Skeletal muscle satellite cell (primary cell): ENCODE measurements around the gene NGFR.

Experiments
- H3K27me3 ChIP-seq: 2 replicates; pipeline ENCODE4 v1.7.0; 2013; ENCODE audit warnings: low read length; ENCODE audit not compliant: control insufficient read depth, insufficient read depth
- H3K36me3 ChIP-seq: 2 replicates; pipeline ENCODE4 v1.7.0; 2013; ENCODE audit warnings: mild to moderate bottlenecking, control low read depth, low read length; ENCODE audit not compliant: insufficient read depth
- H3K4me1 ChIP-seq: 2 replicates; pipeline ENCODE4 v1.7.0; 2013; ENCODE audit warnings: low read length; ENCODE audit not compliant: control insufficient read depth, insufficient read depth
- H3K4me2 ChIP-seq: 2 replicates; pipeline ENCODE4 v1.7.0; 2013; ENCODE audit warnings: mild to moderate bottlenecking, low read length
- H3K4me3 ChIP-seq: 2 replicates; pipeline ENCODE4 v1.7.0; 2013; ENCODE audit warnings: low read length
- H3K9ac ChIP-seq: 2 replicates; pipeline ENCODE4 v1.7.0; 2013; ENCODE audit warnings: mild to moderate bottlenecking, low read depth, low read length, moderate library complexity
- H3K9me3 ChIP-seq: replicated peaks from 2 replicates; pipeline ENCODE4 v1.7.0; 2013; ENCODE audit warnings: mild to moderate bottlenecking, control low read depth, low read length

NGFR gene

DNA sequence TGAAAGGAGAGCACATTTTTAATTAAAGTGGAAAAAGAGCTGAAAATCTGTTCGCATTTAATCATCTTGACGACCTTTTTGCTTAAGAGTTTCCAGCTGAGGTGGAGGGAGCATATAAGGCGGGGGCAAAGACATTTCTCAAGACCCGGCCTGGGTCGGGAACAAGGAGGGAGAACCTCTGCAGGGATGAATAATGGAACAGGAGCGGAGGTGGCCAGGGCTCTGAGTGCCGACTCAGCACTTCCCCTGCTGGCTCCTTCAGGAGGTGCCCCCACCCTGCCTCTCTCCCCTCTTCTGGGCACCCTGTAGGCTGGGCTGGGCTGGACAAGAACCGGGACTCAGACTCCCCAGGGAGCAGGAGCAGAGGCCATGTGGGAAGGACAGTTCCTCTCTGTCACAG is 7.9 kb upstream of the NGFR start:
- Histone ChIP-seq H3K4me2 (no peak overlapping the region), H3K4me3 (no peak overlapping the region), H3K9me3 (no peaks in the 10 kb centered on the region), H3K27me3 (peaks cover 65% of the 10 kb centered on the region), H3K4me1 (no peaks in the 10 kb centered on the region), H3K36me3 (no peaks in the 10 kb centered on the region), H3K9ac (no peak overlapping the region)

DNA sequence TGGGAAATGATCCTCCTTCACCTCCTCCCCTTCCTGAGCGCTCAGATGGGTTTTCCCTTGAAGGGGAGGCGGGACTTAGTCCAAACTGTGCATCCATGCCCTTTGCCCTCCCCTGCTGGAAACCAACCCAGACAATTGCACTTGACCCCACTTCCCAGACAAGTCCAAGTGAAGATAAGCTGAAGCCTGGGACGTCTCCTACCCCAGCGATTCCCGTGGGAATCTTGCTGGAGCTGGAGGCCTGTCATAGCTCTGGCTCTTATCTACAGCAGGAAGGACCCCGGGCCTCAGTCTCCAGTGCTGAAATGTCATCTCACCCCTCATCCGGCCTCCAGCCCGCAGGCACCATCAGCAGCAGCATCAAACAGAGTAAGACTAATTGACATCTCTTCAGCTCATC is 6.5 kb upstream of the NGFR start:
- Histone ChIP-seq H3K36me3 (no peaks in the 10 kb centered on the region), H3K4me2 (no peak overlapping the region), H3K4me1 (no peaks in the 10 kb centered on the region), H3K27me3 (peaks cover 58% of the 10 kb centered on the region), H3K9ac (no peak overlapping the region), H3K4me3 (no peak overlapping the region), H3K9me3 (no peaks in the 10 kb centered on the region)

DNA sequence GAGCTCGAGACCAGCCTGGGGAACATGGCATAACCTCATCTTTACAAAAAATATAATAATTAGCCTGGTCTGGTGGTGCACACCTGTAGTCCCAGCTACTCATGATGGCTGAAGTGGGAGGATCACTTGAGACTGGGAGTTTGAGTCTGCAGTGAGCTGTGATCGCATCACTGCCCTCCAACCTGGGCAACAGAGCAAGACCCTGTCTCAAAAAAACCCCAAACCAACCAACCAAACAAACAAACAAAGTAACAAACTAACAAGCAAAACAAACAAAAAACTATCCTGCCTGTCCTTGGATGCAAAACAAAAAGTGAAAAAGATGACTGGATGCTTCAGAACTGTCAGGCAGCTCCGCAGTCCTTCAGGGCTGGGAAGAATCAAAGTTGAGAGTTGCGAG is 5.7 kb upstream of the NGFR start:
- H3K27me3 ChIP-seq: peaks cover 55% of the 10 kb centered on the region
- no peak overlapping the region for H3K4me2 ChIP-seq
- H3K4me3 ChIP-seq: no peak overlapping the region
- H3K9me3 ChIP-seq: no peaks in the 10 kb centered on the region
- H3K36me3 ChIP-seq: no peaks in the 10 kb centered on the region
- H3K4me1 ChIP-seq: no peaks in the 10 kb centered on the region
- H3K9ac ChIP-seq: no peak overlapping the region

- no peaks in the 10 kb centered on the region for H3K9me3 ChIP-seq
- no peaks in the 10 kb centered on the region for H3K36me3 ChIP-seq
- peaks cover 1% of the 10 kb centered on the region for H3K4me1 ChIP-seq
- no peak overlapping the region for H3K4me2 ChIP-seq
- H3K27me3 ChIP-seq: peaks cover 52% of the 10 kb centered on the region
- no peak overlapping the region for H3K9ac ChIP-seq
- H3K4me3 ChIP-seq: no peak overlapping the region
Observed at GRCh38 chr17:49490276-49490675, 4.8 kb upstream of the NGFR start.

DNA sequence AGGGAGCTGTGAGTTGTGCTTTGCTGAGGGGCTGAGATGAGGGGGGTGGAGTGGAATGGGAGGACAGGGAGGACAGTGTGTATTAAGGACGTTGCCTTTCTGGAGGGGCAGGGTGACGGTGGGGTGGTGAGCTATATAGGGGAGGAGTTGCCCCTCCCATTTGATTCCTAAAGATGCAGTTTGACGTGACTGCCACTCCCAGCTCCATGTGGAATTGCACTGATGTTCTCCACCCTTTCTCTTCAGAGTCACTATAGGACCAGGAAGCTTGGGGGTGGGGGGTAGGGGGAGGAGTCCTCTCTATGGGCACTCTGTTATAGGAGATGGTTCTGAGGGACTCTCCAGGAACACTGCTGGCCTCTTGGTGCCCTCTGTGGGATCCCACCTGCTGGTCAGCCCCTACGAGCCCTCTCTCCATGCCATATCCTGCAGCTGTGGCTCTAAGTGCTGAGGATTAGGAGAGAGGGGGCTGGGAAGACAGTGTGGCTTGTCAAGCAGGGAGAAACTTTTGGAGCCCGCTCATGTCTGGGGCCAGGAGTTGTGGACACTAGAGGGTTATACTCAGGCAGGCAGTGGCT is 3.8 kb upstream of the NGFR start:
- Histone ChIP-seq H3K9ac (no peak overlapping the region), H3K9me3 (no peaks in the 10 kb centered on the region), H3K4me3 (no peak overlapping the region), H3K36me3 (no peaks in the 10 kb centered on the region), H3K27me3 (peaks cover 52% of the 10 kb centered on the region), H3K4me1 (peaks cover 7% of the 10 kb centered on the region), H3K4me2 (no peak overlapping the region)

- H3K4me3 ChIP-seq: peak overlapping the region; percentile 49
- peak overlapping the region; percentile 68 for H3K4me2 ChIP-seq
Observed at GRCh38 chr17:49494399-49494985, 601 bp upstream of the NGFR start.

GRCh38 chr17:49495842-49496182 is 719 bp downstream of the NGFR start:
- Histone ChIP-seq H3K4me3 (peak overlapping the region; percentile 67), H3K4me1 (peaks cover 23% of the 10 kb centered on the region), H3K4me2 (peak overlapping the region; percentile 88), H3K9me3 (no peaks in the 10 kb centered on the region), H3K27me3 (peaks cover 70% of the 10 kb centered on the region), H3K9ac (no peak overlapping the region), H3K36me3 (no peaks in the 10 kb centered on the region)

More at GRCh38 chr17:49494399-49494985, 601 bp upstream of the NGFR start:
- Histone ChIP-seq H3K4me1 (peaks cover 23% of the 10 kb centered on the region), H3K9me3 (no peaks in the 10 kb centered on the region), H3K36me3 (no peaks in the 10 kb centered on the region), H3K27me3 (peaks cover 74% of the 10 kb centered on the region), H3K9ac (no peak overlapping the region)

DNA sequence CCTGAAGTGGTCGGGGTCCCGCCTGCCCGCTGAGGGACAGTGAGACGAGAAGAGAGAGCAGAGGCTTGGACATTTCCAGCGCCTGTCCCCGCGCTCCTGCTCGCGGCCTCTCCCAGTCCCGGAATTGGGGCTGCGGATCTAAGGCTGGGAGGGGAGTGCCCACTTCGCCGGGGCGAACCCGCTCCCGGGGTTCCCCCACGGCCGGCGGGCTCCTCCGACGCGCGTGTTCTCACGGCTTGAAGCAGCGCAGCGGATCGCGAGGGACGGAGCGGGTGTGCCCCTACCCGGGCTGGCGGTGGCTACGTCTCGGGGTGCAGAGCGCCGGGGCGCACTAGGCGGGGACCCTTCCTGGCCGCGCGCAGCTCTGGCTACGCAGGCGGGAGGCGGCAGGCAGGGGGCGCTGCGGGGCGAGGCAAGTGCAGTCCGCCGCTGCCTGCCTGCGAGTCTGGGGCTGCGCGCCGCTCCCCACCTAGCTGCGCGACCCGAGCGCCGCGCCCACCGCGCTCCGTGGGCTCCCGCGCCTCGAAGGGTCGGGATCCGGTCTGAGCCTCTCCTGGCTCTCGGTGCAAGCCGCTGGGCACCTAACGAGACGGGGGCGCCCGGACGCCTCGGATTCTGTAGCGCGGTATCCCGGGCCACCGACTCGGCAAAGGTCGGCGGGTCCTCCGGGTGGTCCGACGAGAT is 1.2 kb downstream of the NGFR start:
- peaks cover 23% of the 10 kb centered on the region for H3K4me1 ChIP-seq
- peak overlapping the region; percentile 67 for H3K4me3 ChIP-seq
- H3K9ac ChIP-seq: no peak overlapping the region
- H3K9me3 ChIP-seq: no peaks in the 10 kb centered on the region
- H3K4me2 ChIP-seq: peak overlapping the region; percentile 88
- H3K27me3 ChIP-seq: peaks cover 70% of the 10 kb centered on the region
- no peaks in the 10 kb centered on the region for H3K36me3 ChIP-seq

DNA sequence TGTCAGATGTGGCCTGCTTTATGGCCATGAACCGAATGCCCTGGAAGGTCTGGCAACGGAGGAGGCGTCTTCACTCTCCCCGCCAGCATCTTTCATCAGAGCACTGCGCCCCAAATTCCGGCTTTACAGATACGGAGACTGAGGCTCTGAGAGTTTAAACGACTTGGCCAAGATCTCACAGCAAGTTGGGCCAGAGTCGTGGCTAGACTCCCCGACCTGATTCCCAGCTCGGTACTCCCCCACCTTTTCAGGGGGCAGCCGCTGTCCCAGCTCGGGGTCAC is 1.7 kb downstream of the NGFR start:
- H3K27me3 ChIP-seq: peaks cover 71% of the 10 kb centered on the region
- H3K4me2 ChIP-seq: peak overlapping the region; percentile 88
- peaks cover 23% of the 10 kb centered on the region for H3K4me1 ChIP-seq
- no peak overlapping the region for H3K9ac ChIP-seq
- no peaks in the 10 kb centered on the region for H3K9me3 ChIP-seq
- H3K36me3 ChIP-seq: no peaks in the 10 kb centered on the region
- H3K4me3 ChIP-seq: peak overlapping the region; percentile 67

DNA sequence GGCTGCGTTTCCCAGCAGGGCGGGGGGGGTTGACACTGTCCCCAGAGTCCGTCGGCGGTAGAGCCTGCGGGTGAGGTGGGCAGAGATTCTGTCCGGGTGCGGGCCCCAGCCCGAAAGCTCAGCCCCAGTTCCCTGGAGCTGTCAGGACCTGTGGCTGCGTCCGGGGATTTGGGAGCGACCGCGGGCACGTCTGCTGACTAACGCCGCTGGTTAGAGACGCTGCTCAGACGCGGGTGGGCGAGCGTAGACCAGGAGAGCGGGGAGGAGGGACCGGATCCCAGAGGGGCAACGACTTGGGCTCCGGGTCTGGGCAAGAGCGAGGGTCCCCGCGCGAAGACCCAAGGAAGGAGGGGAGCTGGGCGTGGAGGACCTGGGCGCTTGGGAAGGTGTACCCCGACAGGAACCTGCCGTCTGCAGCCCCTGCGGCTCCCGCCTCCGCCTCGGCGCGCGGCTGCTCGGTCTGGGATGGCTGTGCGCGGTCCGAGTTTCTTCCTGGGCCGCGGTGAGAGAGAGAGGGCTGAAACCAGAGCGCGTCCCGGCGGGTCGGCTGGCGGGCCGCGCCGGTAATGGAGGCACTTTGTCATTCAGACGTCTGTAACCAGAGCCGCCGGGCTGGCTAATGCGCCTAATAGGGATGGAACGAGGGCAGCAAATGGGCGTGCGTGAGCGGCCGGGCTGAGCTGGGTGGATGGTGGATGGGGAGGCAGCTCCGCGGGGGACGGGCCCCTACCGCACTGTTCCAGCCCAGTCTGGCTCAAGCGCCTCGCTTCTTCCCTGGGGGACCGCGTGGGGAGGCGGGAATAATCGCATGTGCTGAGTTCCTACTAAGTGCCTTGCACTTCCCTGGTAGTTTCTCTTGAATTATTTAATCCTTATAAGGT is 2.3 kb downstream of the NGFR start:
- no peaks in the 10 kb centered on the region for H3K9me3 ChIP-seq
- H3K27me3 ChIP-seq: peaks cover 75% of the 10 kb centered on the region
- H3K4me3 ChIP-seq: peak overlapping the region; percentile 67
- no peak overlapping the region for H3K9ac ChIP-seq
- no peaks in the 10 kb centered on the region for H3K36me3 ChIP-seq
- peaks cover 23% of the 10 kb centered on the region for H3K4me1 ChIP-seq
- peak overlapping the region; percentile 88 for H3K4me2 ChIP-seq

- H3K9ac ChIP-seq: no peak overlapping the region
- peaks cover 76% of the 10 kb centered on the region for H3K27me3 ChIP-seq
- no peaks in the 10 kb centered on the region for H3K9me3 ChIP-seq
- H3K36me3 ChIP-seq: no peaks in the 10 kb centered on the region
- no peak overlapping the region for H3K4me3 ChIP-seq
- H3K4me1 ChIP-seq: peaks cover 23% of the 10 kb centered on the region
- H3K4me2 ChIP-seq: peak overlapping the region; percentile 88
Observed at GRCh38 chr17:49498029-49498615, 3.0 kb downstream of the NGFR start.
